Vagina (tissue), 2 donors: Measurements from ENCODE around the gene ASCC2.

Experiments
- POLR2A ChIP-seq, 2 donors: fragments of 450-650 bp; IDR thresholded peaks; one replicate each; pipeline ENCODE4 v1.6.1; 2017; ENCODE audit warnings: antibody characterized with exemption in 2 of 2, mild to moderate bottlenecking in 2 of 2, moderate library complexity in 2 of 2
- POLR2AphosphoS5 ChIP-seq, 2 donors: sonication (generic); formaldehyde crosslinking; IDR thresholded peaks; one replicate each; pipeline ENCODE4 v1.9.0; 2017; ENCODE audit warnings: antibody characterized with exemption in 2 of 2, mild to moderate bottlenecking in 2 of 2, low read depth in 1 of 2; ENCODE audit not compliant: insufficient read depth in 1 of 2
- TF ChIP-seq, protein P1 (sequence below), 3 experiments: fragments of 450-650 bp in 2 of 3; fragments of 200-600 bp in 1 of 3; sonication (generic) in 1 of 3; IDR thresholded peaks; one replicate each; pipeline ENCODE4 v1.5.1; 2017 to 2019; ENCODE audit warnings: antibody characterized with exemption in 3 of 3, mild to moderate bottlenecking in 2 of 3, moderate library complexity in 2 of 3

DNA sequence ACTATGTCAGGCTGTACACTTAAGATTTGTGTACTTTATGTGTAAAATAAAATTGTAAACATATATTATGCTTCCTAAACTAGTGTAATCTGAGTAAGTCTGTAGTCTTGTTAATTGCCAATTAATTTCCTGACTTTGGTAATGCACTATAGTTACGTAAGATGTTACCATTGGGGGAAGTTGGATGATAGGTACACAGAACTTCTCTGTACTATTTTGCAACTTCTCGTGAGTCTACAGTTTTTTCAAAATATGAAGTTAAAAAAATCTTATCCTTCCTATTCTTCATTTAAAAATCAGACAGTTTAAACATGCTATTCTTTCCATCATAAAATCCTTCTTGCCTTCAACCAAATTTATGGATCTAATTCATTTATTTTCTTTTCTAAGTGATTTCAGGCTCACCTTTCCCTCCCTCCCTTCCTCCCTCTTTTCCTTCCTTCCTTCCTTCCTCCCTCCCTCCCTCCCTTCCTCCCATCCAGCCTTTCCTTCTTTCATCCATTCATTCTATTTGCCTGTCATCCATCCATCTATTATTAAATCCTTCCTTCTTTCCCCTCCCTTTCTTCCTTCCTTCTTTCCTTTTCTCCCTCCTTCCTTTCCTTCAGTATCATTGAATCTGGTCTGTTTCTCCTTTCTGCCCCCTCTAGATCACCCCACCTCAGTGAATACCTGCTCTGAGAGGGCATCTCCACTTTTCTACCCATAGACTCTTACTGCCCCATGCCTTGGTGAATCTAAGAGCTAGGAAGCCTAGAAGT lies 22.1 kb upstream of the ASCC2 start:
- TF ChIP-seq, protein P1, sequence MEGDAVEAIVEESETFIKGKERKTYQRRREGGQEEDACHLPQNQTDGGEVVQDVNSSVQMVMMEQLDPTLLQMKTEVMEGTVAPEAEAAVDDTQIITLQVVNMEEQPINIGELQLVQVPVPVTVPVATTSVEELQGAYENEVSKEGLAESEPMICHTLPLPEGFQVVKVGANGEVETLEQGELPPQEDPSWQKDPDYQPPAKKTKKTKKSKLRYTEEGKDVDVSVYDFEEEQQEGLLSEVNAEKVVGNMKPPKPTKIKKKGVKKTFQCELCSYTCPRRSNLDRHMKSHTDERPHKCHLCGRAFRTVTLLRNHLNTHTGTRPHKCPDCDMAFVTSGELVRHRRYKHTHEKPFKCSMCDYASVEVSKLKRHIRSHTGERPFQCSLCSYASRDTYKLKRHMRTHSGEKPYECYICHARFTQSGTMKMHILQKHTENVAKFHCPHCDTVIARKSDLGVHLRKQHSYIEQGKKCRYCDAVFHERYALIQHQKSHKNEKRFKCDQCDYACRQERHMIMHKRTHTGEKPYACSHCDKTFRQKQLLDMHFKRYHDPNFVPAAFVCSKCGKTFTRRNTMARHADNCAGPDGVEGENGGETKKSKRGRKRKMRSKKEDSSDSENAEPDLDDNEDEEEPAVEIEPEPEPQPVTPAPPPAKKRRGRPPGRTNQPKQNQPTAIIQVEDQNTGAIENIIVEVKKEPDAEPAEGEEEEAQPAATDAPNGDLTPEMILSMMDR (IDR thresholded peaks at IDR 0.05) = no peak
- TF ChIP-seq POLR2A (IDR thresholded peaks at IDR 0.05) = no peak
- TF ChIP-seq POLR2AphosphoS5 (IDR thresholded peaks at IDR 0.05; ENCODE audit: insufficient read depth in 1 of 2, low read depth in 1 of 2) = no peak
